Suprapubic skin (tissue), 3 donors: ENCODE results near the gene ANO4.

Experiments
- POLR2A ChIP-seq, 2 donors: fragments of 450-650 bp; IDR thresholded peaks; one replicate each; pipeline ENCODE4 v1.6.1; 2017; ENCODE audit warnings: antibody characterized with exemption in 2 of 2, mild to moderate bottlenecking in 2 of 2, moderate library complexity in 2 of 2
- TF ChIP-seq, protein P1 (sequence below), 2 donors: fragments of 200-600 bp in 1 of 2; fragments of 450-650 bp in 1 of 2; sonication (generic) in 1 of 2; IDR thresholded peaks; one replicate each; pipeline ENCODE4 v1.5.1; 2016 to 2019; ENCODE audit warnings: antibody characterized with exemption in 2 of 2, mild to moderate bottlenecking in 1 of 2, moderate library complexity in 1 of 2

DNA sequence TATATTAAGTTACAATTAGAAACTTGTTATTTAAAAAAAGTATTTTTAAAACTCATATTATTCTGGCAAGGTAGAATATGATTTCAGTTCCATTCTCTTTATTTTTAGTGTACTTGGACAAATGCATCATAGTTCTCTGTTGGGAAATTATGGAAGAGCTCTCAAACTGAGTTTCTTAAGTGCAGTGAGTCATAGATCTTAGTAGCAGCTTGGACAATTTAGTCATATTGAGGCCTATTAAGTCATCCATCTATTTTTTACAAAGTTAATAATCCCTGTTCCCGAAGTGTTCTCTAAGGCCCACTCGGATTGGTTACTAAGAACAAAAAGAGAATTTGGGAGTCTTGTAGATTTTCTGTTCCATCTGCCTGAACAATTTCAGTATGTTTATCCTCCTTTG is 113.9 kb downstream of the ANO4 start:
- no peak for TF ChIP-seq POLR2A (IDR thresholded peaks at IDR 0.05)
- TF ChIP-seq, protein P1, sequence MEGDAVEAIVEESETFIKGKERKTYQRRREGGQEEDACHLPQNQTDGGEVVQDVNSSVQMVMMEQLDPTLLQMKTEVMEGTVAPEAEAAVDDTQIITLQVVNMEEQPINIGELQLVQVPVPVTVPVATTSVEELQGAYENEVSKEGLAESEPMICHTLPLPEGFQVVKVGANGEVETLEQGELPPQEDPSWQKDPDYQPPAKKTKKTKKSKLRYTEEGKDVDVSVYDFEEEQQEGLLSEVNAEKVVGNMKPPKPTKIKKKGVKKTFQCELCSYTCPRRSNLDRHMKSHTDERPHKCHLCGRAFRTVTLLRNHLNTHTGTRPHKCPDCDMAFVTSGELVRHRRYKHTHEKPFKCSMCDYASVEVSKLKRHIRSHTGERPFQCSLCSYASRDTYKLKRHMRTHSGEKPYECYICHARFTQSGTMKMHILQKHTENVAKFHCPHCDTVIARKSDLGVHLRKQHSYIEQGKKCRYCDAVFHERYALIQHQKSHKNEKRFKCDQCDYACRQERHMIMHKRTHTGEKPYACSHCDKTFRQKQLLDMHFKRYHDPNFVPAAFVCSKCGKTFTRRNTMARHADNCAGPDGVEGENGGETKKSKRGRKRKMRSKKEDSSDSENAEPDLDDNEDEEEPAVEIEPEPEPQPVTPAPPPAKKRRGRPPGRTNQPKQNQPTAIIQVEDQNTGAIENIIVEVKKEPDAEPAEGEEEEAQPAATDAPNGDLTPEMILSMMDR (IDR thresholded peaks at IDR 0.05), result no peak
